Activated CD8-positive, alpha-beta T cell treated with anti-CD3 and anti-CD28 coated beads, Interleukin-2, amount 10 ng/mL, durations not matched to agents 7 days and 5 days (primary cell): ENCODE measurements around the gene RNF114. TPM values are rescaled to one million over a fixed set of nuclear protein-coding genes. Genes with fewer than 3 reads are reported as not detected.

Experiments used
- ATAC-seq: fragments of 150-1000 bp; cut with Tn5 transposase; one replicate; pipeline ENCODE4 v1.10.0; 2021; ENCODE audit warnings: moderate library complexity
- CTCF ChIA-PET: fragments of 350-600 bp; sonication (Branson Sonifier 250); formaldehyde crosslinking; loops from one replicate; lab custom pipeline; 2021; ENCODE audit warnings: antibody characterized with exemption; lab: Charles Lee
- POLR2A ChIA-PET: fragments of 350-600 bp; sonication (Branson Sonifier 250); formaldehyde crosslinking; loops from one replicate; lab custom pipeline; 2021; ENCODE audit warnings: antibody characterized with exemption; lab: Charles Lee
- DNase-seq: peaks from one replicate; pipeline ENCODE4 v3.0.0-alpha.2; 2020
- H3K27ac Mint-ChIP-seq: one replicate; pipeline ENCODE4 v1.8.0; 2021; ENCODE audit warnings: mild to moderate bottlenecking, mixed read lengths
- H3K27me3 Mint-ChIP-seq: one replicate; pipeline ENCODE4 v1.8.0; 2021; ENCODE audit warnings: low read depth, mixed read lengths
- H3K36me3 Mint-ChIP-seq: one replicate; pipeline ENCODE4 v1.8.0; 2021; ENCODE audit warnings: low read depth, mixed read lengths
- H3K4me1 Mint-ChIP-seq: one replicate; pipeline ENCODE4 v1.8.0; 2021; ENCODE audit warnings: low read depth, mixed read lengths
- H3K4me3 Mint-ChIP-seq: one replicate; pipeline ENCODE4 v1.8.0; 2021; ENCODE audit warnings: mild to moderate bottlenecking, mixed read lengths
- H3K9me3 Mint-ChIP-seq: one replicate; pipeline ENCODE4 v1.8.0; 2022; ENCODE audit warnings: mixed read lengths; ENCODE audit not compliant: insufficient read depth
- total RNA-seq, 2 experiments: library from RNA; stranded (reverse); gene quantifications; one replicate each; pipeline ENCODE4 v1.2.3, GENCODE V29; 2021

RNF114 gene
- total RNA-seq, 2 experiments from 2014 or later, result 50.1 to 54.8 TPM

DNA sequence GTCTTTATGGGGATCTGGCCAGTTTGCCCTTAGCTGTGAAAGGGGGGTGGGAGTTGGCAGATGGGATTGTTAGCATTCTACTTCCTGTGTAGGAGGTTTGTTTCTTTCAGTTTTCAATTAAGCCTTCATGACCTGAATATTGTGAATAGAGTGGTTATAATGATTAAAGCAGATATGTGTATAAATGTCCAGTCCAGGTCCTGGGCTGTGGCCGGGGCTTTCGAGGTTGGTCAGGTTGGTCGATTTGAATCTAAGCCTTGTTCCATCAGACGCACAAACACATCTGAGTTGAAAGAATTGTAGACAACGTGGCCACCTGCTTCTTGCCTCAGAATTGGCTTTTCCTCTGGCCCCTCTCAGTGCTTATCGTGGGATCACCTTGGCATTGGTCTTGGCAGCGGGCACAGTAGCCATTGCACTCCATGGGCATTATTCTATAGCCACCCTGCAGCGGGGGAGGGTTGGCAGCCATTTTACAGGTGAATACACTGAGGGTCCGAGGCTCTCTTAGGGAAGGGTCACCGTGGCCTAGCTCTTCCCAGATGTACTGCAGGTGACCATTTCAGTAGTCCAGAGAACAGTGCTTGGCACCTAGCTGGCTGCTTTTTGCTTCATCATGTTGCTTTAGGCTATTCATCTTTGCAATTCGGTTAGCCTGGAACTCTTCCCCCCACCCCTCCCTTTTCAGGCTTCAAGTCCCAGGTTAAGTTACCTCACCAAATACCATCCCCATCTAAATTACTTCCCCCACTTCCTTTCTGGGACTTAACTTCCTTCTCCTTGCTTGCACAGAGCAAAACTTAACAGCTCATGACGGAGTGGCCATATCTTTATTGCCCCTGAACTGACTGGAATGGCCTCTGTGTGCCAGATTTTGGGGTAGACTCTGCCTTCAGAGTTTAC lies 1.1 kb downstream of the RNF114 start:
- peak; percentile 19 for ATAC-seq

GRCh38 chr20:49938173-49939163 lies 2.3 kb downstream of the RNF114 start:
- POLR2A ChIA-PET, result interaction anchor here (0.6 kb wide), 1 partner anchor 156 kb away, joined by 4 read pairs; no protein-coding TSS in a partner anchor
- Mint-ChIP-seq H3K27me3 (no peaks in the 10 kb centered on the region), H3K27ac (peak overlapping the region; percentile 62), H3K4me1 (peaks cover 43% of the 10 kb centered on the region), H3K4me3 (peak overlapping the region; percentile 96), H3K9me3 (no peaks in the 10 kb centered on the region), H3K36me3 (peaks cover 29% of the 10 kb centered on the region)
- no peak for ATAC-seq
- CTCF ChIA-PET, result interaction anchor here (0.7 to 4.6 kb wide), 5 partner anchors 8 to 145 kb away, joined by 3 to 26 read pairs (median 6); no protein-coding TSS in a partner anchor
- DNase-seq, result no peak

More for the DNA sequence above, 1.1 kb downstream of the RNF114 start:
- CTCF ChIA-PET, result interaction anchor here (1.1 to 4.6 kb wide), 7 partner anchors 9 to 603 kb away, joined by 3 to 26 read pairs (median 5); no protein-coding TSS in a partner anchor
- Mint-ChIP-seq H3K9me3 (no peaks in the 10 kb centered on the region), H3K27ac (peak overlapping the region; percentile 94), H3K36me3 (peaks cover 24% of the 10 kb centered on the region), H3K4me1 (peaks cover 43% of the 10 kb centered on the region), H3K27me3 (no peaks in the 10 kb centered on the region), H3K4me3 (peak overlapping the region; percentile 96)
- POLR2A ChIA-PET, result interaction anchor here (0.6 to 2.7 kb wide), 5 partner anchors 9 to 148 kb away, joined by 3 to 17 read pairs (median 9); partner anchors contain the start of gene SPATA2
- DNase-seq, result peak; percentile 29

- peaks cover 50% of the 10 kb centered on the region for H3K36me3 Mint-ChIP-seq
- no peak for ATAC-seq
- H3K27ac Mint-ChIP-seq, result no peak overlapping the region
- H3K9me3 Mint-ChIP-seq, result no peaks in the 10 kb centered on the region
- H3K27me3 Mint-ChIP-seq, result no peaks in the 10 kb centered on the region
- peaks cover 38% of the 10 kb centered on the region for H3K4me1 Mint-ChIP-seq
- no peak for DNase-seq
- POLR2A ChIA-PET, result no interaction called here
- no peak overlapping the region for H3K4me3 Mint-ChIP-seq
- CTCF ChIA-PET, result interaction anchor here (0.6 to 1.1 kb wide), 2 partner anchors 37 to 38 kb away, joined by 3 read pairs; no protein-coding TSS in a partner anchor
Observed at GRCh38 chr20:49941456-49941855, 5.3 kb downstream of the RNF114 start.

DNA sequence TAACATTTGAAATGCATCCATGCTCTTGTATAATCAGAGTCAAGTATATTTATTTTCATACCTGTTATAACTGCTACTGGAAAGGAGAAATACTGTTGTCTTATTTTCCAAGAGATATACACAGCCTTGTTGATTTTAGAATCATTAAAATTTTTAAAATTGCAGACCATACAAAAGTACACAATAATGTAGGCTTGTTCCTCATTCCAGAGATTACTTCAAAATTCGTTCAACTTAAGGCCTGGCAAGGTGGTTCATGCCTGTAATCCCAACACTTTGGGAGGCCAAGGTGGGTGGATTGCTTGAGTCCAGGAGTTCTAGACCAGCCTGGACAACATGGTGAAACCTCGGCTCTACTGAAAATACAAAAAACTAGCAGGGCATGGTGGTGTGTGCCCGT lies 6.1 kb downstream of the RNF114 start:
- Mint-ChIP-seq H3K27me3 (no peaks in the 10 kb centered on the region), H3K9me3 (no peaks in the 10 kb centered on the region), H3K36me3 (peaks cover 56% of the 10 kb centered on the region), H3K4me3 (no peak overlapping the region), H3K27ac (no peak overlapping the region), H3K4me1 (peaks cover 32% of the 10 kb centered on the region)
- CTCF ChIA-PET, result interaction anchor here (0.6 to 1.5 kb wide), 2 partner anchors 36 to 129 kb away, joined by 3 to 6 read pairs; no protein-coding TSS in a partner anchor
- POLR2A ChIA-PET, result no interaction called here
- ATAC-seq (no peak), DNase-seq (no peak)

DNA sequence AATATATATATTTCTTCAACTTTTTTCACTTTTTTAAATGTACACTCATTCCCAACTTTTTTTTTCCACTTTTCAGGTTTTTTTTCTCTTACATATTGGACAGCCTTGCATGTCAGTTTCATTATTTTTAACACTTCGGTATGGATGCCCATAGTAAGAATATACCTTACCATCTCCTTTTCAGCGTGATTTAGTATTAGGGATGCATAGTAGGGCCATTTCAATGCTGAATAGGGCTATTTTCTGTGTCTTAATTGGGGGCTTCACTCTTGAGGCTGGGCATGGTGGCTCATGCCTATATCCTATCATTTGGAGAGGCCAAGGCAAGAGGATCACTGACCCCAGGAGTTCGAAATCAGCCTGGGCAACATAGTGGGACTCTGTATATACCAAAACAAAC lies 6.7 kb downstream of the RNF114 start:
- Mint-ChIP-seq H3K36me3 (peaks cover 61% of the 10 kb centered on the region), H3K4me3 (no peak overlapping the region), H3K9me3 (no peaks in the 10 kb centered on the region), H3K27me3 (no peaks in the 10 kb centered on the region), H3K27ac (no peak overlapping the region), H3K4me1 (peaks cover 25% of the 10 kb centered on the region)
- ATAC-seq (no peak), DNase-seq (no peak)
- POLR2A ChIA-PET, result no interaction called here
- CTCF ChIA-PET, result interaction anchor here (1.5 kb wide), 1 partner anchor 128 kb away, joined by 6 read pairs; no protein-coding TSS in a partner anchor

DNA sequence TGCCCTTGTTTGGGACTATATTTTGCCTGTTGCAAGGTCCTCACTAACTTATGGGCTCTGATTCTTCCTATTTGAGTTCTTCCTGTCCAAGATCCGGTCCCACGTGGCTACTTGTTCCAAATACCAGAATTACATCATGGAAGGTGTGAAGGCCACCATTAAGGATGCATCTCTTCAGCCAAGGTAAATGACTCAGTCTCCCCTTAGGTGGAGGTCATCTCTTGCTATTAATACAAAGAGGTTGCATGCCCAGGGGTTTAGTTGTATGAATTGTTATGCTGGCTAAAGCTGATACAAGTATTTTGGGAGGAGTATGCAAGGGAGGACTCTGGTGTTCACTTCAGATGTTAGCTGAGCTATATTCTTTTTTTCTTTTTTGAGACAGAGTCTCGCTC lies 9.1 kb downstream of the RNF114 start:
- Mint-ChIP-seq H3K4me3 (no peak overlapping the region), H3K4me1 (peaks cover 13% of the 10 kb centered on the region), H3K36me3 (peaks cover 63% of the 10 kb centered on the region), H3K27me3 (no peaks in the 10 kb centered on the region), H3K27ac (no peak overlapping the region), H3K9me3 (no peaks in the 10 kb centered on the region)
- DNase-seq (no peak), ATAC-seq (no peak)
- CTCF ChIA-PET, result interaction anchor here (0.6 to 1.4 kb wide), 3 partner anchors 34 to 404 kb away, joined by 3 to 4 read pairs (median 3); no protein-coding TSS in a partner anchor
- POLR2A ChIA-PET, result interaction anchor here (1.8 kb wide), 1 partner anchor 9 kb away, joined by 9 read pairs; the partner anchor contains the start of gene RNF114

GRCh38 chr20:49945701-49946477 lies 9.7 kb downstream of the RNF114 start:
- peaks cover 12% of the 10 kb centered on the region for H3K4me1 Mint-ChIP-seq
- CTCF ChIA-PET, result interaction anchor here (0.6 to 1.7 kb wide), 5 partner anchors 8 to 404 kb away, joined by 3 to 6 read pairs (median 4); no protein-coding TSS in a partner anchor

DNA sequence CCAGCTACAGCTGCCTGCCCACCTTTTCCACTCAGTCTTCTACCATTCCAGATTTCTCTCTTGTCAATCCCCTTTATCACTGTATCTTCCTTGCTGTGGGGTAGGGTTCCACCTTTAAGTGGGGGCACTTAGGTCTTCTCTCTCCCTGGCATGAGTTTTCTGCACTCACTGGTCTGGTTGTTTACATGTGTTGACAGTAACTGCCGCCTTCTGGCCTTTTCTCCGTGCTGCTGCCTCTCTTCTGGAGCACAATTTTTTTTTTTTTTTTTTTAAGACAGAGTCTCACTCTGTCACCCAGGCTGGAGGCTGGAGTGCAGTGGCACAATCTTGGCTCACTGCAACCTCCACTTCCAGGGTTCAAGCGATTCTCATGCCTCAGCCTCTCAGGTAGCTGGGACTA lies 12.0 kb downstream of the RNF114 start:
- Mint-ChIP-seq H3K36me3 (peaks cover 75% of the 10 kb centered on the region), H3K4me3 (no peak overlapping the region), H3K4me1 (peaks cover 11% of the 10 kb centered on the region), H3K27me3 (no peaks in the 10 kb centered on the region), H3K9me3 (no peaks in the 10 kb centered on the region), H3K27ac (no peak overlapping the region)
- ATAC-seq, result no peak
- ChIA-PET POLR2A (no interaction called here), CTCF (no interaction called here)
- DNase-seq, result no peak

More at GRCh38 chr20:49945701-49946477, 9.7 kb downstream of the RNF114 start:
- Mint-ChIP-seq H3K9me3 (no peaks in the 10 kb centered on the region), H3K27me3 (no peaks in the 10 kb centered on the region), H3K36me3 (peaks cover 68% of the 10 kb centered on the region), H3K27ac (no peak overlapping the region), H3K4me3 (no peak overlapping the region)
- DNase-seq (no peak), ATAC-seq (no peak)
- POLR2A ChIA-PET, result interaction anchor here (1.8 kb wide), 1 partner anchor 9 kb away, joined by 9 read pairs; the partner anchor contains the start of gene RNF114

DNA sequence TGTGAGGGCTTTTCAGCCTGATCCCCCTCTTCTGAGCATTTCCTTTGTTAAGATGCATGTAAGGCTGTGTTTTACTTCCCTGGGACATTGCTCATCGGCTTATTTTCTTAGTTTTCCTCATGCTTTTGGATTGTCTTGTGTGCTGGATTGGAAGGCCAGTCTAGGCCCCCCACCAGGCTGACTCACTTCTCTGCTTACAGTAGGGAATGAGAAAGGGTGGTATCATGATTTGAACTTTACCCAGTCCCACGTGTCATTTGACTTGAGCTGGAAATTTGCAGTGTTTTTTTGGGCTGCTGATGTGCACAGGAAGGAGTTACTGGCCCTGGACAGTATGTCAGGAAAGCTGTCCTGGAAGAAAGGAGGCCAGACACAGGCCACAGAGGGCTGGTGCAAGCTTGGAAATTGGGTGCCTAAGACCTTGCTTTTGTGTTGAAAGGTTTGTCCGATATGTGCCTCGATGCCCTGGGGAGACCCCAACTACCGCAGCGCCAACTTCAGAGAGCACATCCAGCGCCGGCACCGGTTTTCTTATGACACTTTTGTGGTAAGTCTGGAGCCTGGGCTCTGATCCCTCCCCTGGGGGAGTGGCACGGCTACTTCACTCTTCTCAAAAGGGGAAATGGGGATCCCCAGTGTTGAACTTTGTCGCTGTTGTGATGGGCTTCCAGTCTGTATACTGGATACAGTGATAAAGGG lies 12.8 kb downstream of the RNF114 start:
- Mint-ChIP-seq H3K9me3 (no peaks in the 10 kb centered on the region), H3K27me3 (no peaks in the 10 kb centered on the region), H3K4me3 (no peak overlapping the region), H3K4me1 (peaks cover 11% of the 10 kb centered on the region), H3K27ac (no peak overlapping the region), H3K36me3 (peaks cover 75% of the 10 kb centered on the region)
- DNase-seq, result no peak
- ChIA-PET POLR2A (interaction anchor here (0.5 kb wide), 1 partner anchor 22 kb away, joined by 4 read pairs; no protein-coding TSS in a partner anchor), CTCF (no interaction called here)
- no peak for ATAC-seq

DNA sequence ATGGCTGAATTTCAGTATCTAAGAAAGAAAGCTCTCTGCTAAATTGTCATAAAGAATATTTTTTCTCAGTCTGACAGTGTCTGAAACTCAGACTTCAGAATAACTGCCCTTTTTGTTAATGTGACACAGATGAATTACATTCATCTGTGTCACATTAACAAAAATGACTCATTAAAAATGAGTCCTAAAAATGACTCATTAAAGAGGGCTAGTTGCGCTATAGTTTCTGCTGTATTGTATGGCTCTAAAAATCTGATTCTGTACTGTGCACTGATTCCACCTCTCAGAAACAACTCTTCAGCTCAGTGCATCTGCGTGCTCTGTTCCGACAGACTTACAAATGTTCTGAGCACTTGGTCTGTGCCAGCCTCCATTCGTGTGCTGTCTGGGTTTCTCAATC lies 15.0 kb downstream of the RNF114 start:
- Mint-ChIP-seq H3K9me3 (no peaks in the 10 kb centered on the region), H3K36me3 (peaks cover 69% of the 10 kb centered on the region), H3K27me3 (no peaks in the 10 kb centered on the region), H3K4me3 (no peak overlapping the region), H3K4me1 (peaks cover 2% of the 10 kb centered on the region), H3K27ac (no peak overlapping the region)
- ChIA-PET CTCF (interaction anchor here (1.6 to 1.8 kb wide), 2 partner anchors 28 to 120 kb away, joined by 6 read pairs; no protein-coding TSS in a partner anchor), POLR2A (no interaction called here)
- DNase-seq, result no peak
- ATAC-seq, result no peak
